ENCODE measurements around the gene TOR2A. TPM values are rescaled to one million over a fixed set of nuclear protein-coding genes. Genes with fewer than 3 reads are reported as not detected.

TOR2A gene
- total RNA-seq, 1 experiment from 2014 or later, result 14.4 TPM

DNA sequence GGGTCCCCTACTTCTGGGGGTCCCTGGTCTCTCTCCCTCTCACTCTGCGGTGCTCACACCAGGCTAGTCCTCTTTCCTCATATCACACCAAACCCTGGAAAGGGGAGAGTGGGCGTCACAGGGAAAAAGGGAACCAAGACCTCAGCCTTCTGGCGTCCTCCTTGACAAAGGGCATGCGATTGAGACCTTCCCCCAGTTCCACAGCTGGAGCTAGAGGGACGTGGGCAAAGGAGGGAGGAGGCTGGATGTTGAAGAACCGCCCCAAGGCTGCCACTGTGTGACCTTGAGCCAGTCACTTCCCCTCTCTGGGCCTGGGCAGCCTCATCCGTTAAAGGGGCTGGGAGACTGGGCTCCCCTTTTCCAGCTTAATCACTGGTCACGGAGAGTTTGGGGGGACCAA is 18.5 kb upstream of the TOR2A start (continued):
- TF ChIP-seq SMAD3 (CRISPR knock-in tag; IDR thresholded peaks at IDR 0.05; ENCODE audit: borderline replicate concordance) (no peak), FOXJ3 (CRISPR knock-in tag; IDR thresholded peaks at IDR 0.05; ENCODE audit: borderline replicate concordance) (no peak)
- TF ChIP-seq, protein P1, sequence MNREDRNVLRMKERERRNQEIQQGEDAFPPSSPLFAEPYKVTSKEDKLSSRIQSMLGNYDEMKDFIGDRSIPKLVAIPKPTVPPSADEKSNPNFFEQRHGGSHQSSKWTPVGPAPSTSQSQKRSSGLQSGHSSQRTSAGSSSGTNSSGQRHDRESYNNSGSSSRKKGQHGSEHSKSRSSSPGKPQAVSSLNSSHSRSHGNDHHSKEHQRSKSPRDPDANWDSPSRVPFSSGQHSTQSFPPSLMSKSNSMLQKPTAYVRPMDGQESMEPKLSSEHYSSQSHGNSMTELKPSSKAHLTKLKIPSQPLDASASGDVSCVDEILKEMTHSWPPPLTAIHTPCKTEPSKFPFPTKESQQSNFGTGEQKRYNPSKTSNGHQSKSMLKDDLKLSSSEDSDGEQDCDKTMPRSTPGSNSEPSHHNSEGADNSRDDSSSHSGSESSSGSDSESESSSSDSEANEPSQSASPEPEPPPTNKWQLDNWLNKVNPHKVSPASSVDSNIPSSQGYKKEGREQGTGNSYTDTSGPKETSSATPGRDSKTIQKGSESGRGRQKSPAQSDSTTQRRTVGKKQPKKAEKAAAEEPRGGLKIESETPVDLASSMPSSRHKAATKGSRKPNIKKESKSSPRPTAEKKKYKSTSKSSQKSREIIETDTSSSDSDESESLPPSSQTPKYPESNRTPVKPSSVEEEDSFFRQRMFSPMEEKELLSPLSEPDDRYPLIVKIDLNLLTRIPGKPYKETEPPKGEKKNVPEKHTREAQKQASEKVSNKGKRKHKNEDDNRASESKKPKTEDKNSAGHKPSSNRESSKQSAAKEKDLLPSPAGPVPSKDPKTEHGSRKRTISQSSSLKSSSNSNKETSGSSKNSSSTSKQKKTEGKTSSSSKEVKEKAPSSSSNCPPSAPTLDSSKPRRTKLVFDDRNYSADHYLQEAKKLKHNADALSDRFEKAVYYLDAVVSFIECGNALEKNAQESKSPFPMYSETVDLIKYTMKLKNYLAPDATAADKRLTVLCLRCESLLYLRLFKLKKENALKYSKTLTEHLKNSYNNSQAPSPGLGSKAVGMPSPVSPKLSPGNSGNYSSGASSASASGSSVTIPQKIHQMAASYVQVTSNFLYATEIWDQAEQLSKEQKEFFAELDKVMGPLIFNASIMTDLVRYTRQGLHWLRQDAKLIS (CRISPR knock-in tag; IDR thresholded peaks at IDR 0.05; ENCODE audit: borderline replicate concordance), result no peak
- TF ChIP-seq, protein P2, sequence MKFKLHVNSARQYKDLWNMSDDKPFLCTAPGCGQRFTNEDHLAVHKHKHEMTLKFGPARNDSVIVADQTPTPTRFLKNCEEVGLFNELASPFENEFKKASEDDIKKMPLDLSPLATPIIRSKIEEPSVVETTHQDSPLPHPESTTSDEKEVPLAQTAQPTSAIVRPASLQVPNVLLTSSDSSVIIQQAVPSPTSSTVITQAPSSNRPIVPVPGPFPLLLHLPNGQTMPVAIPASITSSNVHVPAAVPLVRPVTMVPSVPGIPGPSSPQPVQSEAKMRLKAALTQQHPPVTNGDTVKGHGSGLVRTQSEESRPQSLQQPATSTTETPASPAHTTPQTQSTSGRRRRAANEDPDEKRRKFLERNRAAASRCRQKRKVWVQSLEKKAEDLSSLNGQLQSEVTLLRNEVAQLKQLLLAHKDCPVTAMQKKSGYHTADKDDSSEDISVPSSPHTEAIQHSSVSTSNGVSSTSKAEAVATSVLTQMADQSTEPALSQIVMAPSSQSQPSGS (CRISPR knock-in tag; IDR thresholded peaks at IDR 0.05; ENCODE audit: borderline replicate concordance, low read depth), result no peak
- TF ChIP-seq, protein P3, sequence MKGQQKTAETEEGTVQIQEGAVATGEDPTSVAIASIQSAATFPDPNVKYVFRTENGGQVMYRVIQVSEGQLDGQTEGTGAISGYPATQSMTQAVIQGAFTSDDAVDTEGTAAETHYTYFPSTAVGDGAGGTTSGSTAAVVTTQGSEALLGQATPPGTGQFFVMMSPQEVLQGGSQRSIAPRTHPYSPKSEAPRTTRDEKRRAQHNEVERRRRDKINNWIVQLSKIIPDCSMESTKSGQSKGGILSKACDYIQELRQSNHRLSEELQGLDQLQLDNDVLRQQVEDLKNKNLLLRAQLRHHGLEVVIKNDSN (CRISPR knock-in tag; IDR thresholded peaks at IDR 0.05), result no peak

DNA sequence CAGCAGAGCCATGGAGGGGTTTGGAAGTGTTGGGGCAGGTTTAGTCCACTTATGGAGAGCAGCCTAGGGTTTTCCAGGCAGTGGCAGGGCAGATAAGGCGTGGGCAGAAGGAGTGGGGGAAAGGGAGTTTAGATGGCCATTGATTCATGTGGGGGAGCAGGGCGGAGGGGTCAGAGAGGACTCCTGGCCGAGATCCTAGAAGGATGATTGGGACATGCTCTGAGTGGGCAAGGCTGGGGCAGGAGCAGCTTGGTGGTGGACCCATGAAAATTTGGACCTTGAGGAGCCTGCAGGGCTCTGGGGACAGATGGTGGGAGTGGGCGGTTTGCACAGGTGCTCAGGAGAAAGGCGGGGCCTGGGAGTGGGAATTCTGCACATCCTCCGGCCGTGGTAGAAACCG is 18.1 kb upstream of the TOR2A start:
- Mint-ChIP-seq H3K4me3 (no peak overlapping the region), H3K4me1 (peaks cover 4% of the 10 kb centered on the region; the same call in 1 of the 2 replicates), H3K27me3 (ENCODE audit: low read depth) (peaks cover 54% of the 10 kb centered on the region), H3K9me3 (no peaks in the 10 kb centered on the region), H3K36me3 (no peaks in the 10 kb centered on the region), H3K27ac (no peak overlapping the region)
- ATAC-seq (no peak), DNase-seq (ENCODE audit: low spot score) (no peak)
- CTCF ChIA-PET, result interaction anchor here (2.9 kb wide), 1 partner anchor 116 kb away, joined by 10 read pairs; no protein-coding TSS in a partner anchor
- POLR2A ChIA-PET, result interaction anchor here (1.1 kb wide), 1 partner anchor 10 kb away, joined by 3 read pairs; no protein-coding TSS in a partner anchor
- TF ChIP-seq, protein P4, sequence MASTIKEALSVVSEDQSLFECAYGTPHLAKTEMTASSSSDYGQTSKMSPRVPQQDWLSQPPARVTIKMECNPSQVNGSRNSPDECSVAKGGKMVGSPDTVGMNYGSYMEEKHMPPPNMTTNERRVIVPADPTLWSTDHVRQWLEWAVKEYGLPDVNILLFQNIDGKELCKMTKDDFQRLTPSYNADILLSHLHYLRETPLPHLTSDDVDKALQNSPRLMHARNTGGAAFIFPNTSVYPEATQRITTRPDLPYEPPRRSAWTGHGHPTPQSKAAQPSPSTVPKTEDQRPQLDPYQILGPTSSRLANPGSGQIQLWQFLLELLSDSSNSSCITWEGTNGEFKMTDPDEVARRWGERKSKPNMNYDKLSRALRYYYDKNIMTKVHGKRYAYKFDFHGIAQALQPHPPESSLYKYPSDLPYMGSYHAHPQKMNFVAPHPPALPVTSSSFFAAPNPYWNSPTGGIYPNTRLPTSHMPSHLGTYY (CRISPR knock-in tag; IDR thresholded peaks at IDR 0.05), result no peak
- no peak for TF ChIP-seq ZNF671 (CRISPR knock-in tag; IDR thresholded peaks at IDR 0.05)
- TF ChIP-seq ETV6 (CRISPR knock-in tag; IDR thresholded peaks at IDR 0.05), result no peak
- no peak for TF ChIP-seq MYBL2 (CRISPR knock-in tag; IDR thresholded peaks at IDR 0.05)
- no peak for TF ChIP-seq SMAD4 (CRISPR knock-in tag; IDR thresholded peaks at IDR 0.05)
- no peak for TF ChIP-seq ZNF232 (CRISPR knock-in tag; IDR thresholded peaks at IDR 0.05)
- no peak for TF ChIP-seq ZNF121 (CRISPR knock-in tag; IDR thresholded peaks at IDR 0.05)
- no peak for TF ChIP-seq SMAD3 (CRISPR knock-in tag; IDR thresholded peaks at IDR 0.05; ENCODE audit: borderline replicate concordance)
- no peak for TF ChIP-seq TEAD4 (CRISPR knock-in tag; IDR thresholded peaks at IDR 0.05)
- no peak for TF ChIP-seq EMX1 (CRISPR knock-in tag; IDR thresholded peaks at IDR 0.05)
- no peak for TF ChIP-seq ZNF263 (CRISPR knock-in tag; IDR thresholded peaks at IDR 0.05; ENCODE audit: low read depth)
- TF ChIP-seq, protein P1 (CRISPR knock-in tag; IDR thresholded peaks at IDR 0.05; ENCODE audit: borderline replicate concordance), result no peak
- TF ChIP-seq, protein P5, sequence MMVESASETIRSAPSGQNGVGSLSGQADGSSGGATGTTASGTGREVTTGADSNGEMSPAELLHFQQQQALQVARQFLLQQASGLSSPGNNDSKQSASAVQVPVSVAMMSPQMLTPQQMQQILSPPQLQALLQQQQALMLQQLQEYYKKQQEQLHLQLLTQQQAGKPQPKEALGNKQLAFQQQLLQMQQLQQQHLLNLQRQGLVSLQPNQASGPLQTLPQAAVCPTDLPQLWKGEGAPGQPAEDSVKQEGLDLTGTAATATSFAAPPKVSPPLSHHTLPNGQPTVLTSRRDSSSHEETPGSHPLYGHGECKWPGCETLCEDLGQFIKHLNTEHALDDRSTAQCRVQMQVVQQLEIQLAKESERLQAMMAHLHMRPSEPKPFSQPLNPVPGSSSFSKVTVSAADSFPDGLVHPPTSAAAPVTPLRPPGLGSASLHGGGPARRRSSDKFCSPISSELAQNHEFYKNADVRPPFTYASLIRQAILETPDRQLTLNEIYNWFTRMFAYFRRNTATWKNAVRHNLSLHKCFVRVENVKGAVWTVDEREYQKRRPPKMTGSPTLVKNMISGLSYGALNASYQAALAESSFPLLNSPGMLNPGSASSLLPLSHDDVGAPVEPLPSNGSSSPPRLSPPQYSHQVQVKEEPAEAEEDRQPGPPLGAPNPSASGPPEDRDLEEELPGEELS (CRISPR knock-in tag; IDR thresholded peaks at IDR 0.05), result no peak
- TF ChIP-seq ZNF423 (CRISPR knock-in tag; IDR thresholded peaks at IDR 0.05), result no peak
- TF ChIP-seq, protein P6, sequence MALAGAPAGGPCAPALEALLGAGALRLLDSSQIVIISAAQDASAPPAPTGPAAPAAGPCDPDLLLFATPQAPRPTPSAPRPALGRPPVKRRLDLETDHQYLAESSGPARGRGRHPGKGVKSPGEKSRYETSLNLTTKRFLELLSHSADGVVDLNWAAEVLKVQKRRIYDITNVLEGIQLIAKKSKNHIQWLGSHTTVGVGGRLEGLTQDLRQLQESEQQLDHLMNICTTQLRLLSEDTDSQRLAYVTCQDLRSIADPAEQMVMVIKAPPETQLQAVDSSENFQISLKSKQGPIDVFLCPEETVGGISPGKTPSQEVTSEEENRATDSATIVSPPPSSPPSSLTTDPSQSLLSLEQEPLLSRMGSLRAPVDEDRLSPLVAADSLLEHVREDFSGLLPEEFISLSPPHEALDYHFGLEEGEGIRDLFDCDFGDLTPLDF (CRISPR knock-in tag; IDR thresholded peaks at IDR 0.05), result no peak
- TF ChIP-seq RELA (CRISPR knock-in tag; IDR thresholded peaks at IDR 0.05; ENCODE audit: borderline replicate concordance), result no peak
- TF ChIP-seq FOXK1 (CRISPR knock-in tag; IDR thresholded peaks at IDR 0.05), result no peak
